NCI-H524 treated with DMSO at 0.1 percent for 48 hours (cell line): ENCODE results near the gene SLC12A7.
"Not testable (repeated sequence)": the region's sequence is repeated elsewhere in the genome, so short reads cannot be mapped to it uniquely, and the experiment has no call there.

Experiments used
- DNase-seq: peaks from one replicate; lab custom pipeline; 2025; lab: John Stamatoyannopoulos, UW

Gene SLC12A7

GRCh38 chr5:1007681-1008450, 104.0 kb downstream of the SLC12A7 start:
- DNase-seq, result no peak

GRCh38 chr5:1007221-1007680, 104.6 kb downstream of the SLC12A7 start:
- DNase-seq, result no peak

- DNase-seq, result no peak
These were observed 105.2 kb downstream of the SLC12A7 start for GRCh38 chr5:1006656-1007071.

GRCh38 chr5:1005904-1006655, 105.8 kb downstream of the SLC12A7 start:
- no peak for DNase-seq

GRCh38 chr5:1005249-1005851, 106.5 kb downstream of the SLC12A7 start:
- DNase-seq, result no peak

GRCh38 chr5:1004461-1005248, 107.2 kb downstream of the SLC12A7 start:
- no peak for DNase-seq

GRCh38 chr5:1003296-1003937, 108.4 kb downstream of the SLC12A7 start:
- DNase-seq, result no peak

GRCh38 chr5:1002836-1003235, 109.0 kb downstream of the SLC12A7 start:
- DNase-seq, result no peak

- no peak for DNase-seq
These were observed 109.7 kb downstream of the SLC12A7 start for GRCh38 chr5:1002271-1002546.

GRCh38 chr5:1001406-1002270, 110.2 kb downstream of the SLC12A7 start:
- no peak for DNase-seq

GRCh38 chr5:1000831-1001230, 111.0 kb downstream of the SLC12A7 start:
- DNase-seq, result not testable (repeated sequence)
